Measurements from ENCODE around the gene TMEM132C.

GRCh38 chr12:128420163-128420562, 153.2 kb downstream of the TMEM132C start:
- TF ChIP-seq, protein P1, sequence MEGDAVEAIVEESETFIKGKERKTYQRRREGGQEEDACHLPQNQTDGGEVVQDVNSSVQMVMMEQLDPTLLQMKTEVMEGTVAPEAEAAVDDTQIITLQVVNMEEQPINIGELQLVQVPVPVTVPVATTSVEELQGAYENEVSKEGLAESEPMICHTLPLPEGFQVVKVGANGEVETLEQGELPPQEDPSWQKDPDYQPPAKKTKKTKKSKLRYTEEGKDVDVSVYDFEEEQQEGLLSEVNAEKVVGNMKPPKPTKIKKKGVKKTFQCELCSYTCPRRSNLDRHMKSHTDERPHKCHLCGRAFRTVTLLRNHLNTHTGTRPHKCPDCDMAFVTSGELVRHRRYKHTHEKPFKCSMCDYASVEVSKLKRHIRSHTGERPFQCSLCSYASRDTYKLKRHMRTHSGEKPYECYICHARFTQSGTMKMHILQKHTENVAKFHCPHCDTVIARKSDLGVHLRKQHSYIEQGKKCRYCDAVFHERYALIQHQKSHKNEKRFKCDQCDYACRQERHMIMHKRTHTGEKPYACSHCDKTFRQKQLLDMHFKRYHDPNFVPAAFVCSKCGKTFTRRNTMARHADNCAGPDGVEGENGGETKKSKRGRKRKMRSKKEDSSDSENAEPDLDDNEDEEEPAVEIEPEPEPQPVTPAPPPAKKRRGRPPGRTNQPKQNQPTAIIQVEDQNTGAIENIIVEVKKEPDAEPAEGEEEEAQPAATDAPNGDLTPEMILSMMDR (IDR thresholded peaks at IDR 0.05) = no peak
- TF ChIP-seq ZFX (IDR thresholded peaks at IDR 0.05; ENCODE audit: borderline replicate concordance) = no peak
